ENCODE data around the gene TEX38.
"Not testable (repeated sequence)": the region's sequence is repeated elsewhere in the genome, so short reads cannot be mapped to it uniquely, and the experiment has no call there.

TEX38 gene

GRCh38 chr1:46655848-46656247, 15.8 kb upstream of the TEX38 start:
- no peak for DNase-seq (ENCODE audit: low read depth)

- DNase-seq (ENCODE audit: low read depth): no peak
Measured at GRCh38 chr1:46656643-46657042, 15.0 kb upstream of the TEX38 start.

- DNase-seq (ENCODE audit: low read depth): no peak
Measured at GRCh38 chr1:46657775-46658174, 13.9 kb upstream of the TEX38 start.

- no peak for DNase-seq (ENCODE audit: low read depth)
Measured at GRCh38 chr1:46659307-46659870, 12.3 kb upstream of the TEX38 start.

GRCh38 chr1:46660116-46660515, 11.5 kb upstream of the TEX38 start:
- DNase-seq (ENCODE audit: low read depth): not testable (repeated sequence)

GRCh38 chr1:46662919-46663318, 8.7 kb upstream of the TEX38 start:
- DNase-seq (ENCODE audit: low read depth): not testable (repeated sequence)

- DNase-seq (ENCODE audit: low read depth): no peak
Measured at GRCh38 chr1:46665983-46666382, 5.7 kb upstream of the TEX38 start.

- peak; percentile 37 for DNase-seq (ENCODE audit: low read depth)
Measured at GRCh38 chr1:46667782-46668760, 3.6 kb upstream of the TEX38 start, which contains the start of gene ATPAF1. Gene ATPAF1 (minus strand): TSS chr1:46668364. CDS start chr1:46668322, 42 bp downstream.

GRCh38 chr1:46670134-46670533, 1.5 kb upstream of the TEX38 start:
- DNase-seq (ENCODE audit: low read depth): no peak

GRCh38 chr1:46672696-46673095, 1.0 kb downstream of the TEX38 start:
- no peak for DNase-seq (ENCODE audit: low read depth)

- no peak for DNase-seq (ENCODE audit: low read depth)
Measured at GRCh38 chr1:46673749-46674182, 2.1 kb downstream of the TEX38 start.

- no peak for DNase-seq (ENCODE audit: low read depth)
Measured at GRCh38 chr1:46675549-46676314, 4.1 kb downstream of the TEX38 start.

- no peak for DNase-seq (ENCODE audit: low read depth)
Measured at GRCh38 chr1:46676531-46676930, 4.9 kb downstream of the TEX38 start.

GRCh38 chr1:46677339-46677738, 5.7 kb downstream of the TEX38 start:
- no peak for DNase-seq (ENCODE audit: low read depth)

- no peak for DNase-seq (ENCODE audit: low read depth)
Measured at GRCh38 chr1:46679789-46680573, 8.3 kb downstream of the TEX38 start.

- DNase-seq (ENCODE audit: low read depth): no peak
Measured at GRCh38 chr1:46681333-46682034, 9.8 kb downstream of the TEX38 start.

GRCh38 chr1:46682064-46682463, 10.4 kb downstream of the TEX38 start:
- no peak for DNase-seq (ENCODE audit: low read depth)

GRCh38 chr1:46684670-46685069, 13.0 kb downstream of the TEX38 start:
- DNase-seq (ENCODE audit: low read depth): no peak

GRCh38 chr1:46686255-46686654, 14.6 kb downstream of the TEX38 start:
- DNase-seq (ENCODE audit: low read depth): no peak

- DNase-seq (ENCODE audit: low read depth): no peak
Measured at GRCh38 chr1:46687093-46687659, 15.5 kb downstream of the TEX38 start.
